Activated B cell treated with CpG ODN at 0.5 μM for 24 hours (primary cell): ENCODE measurements around the gene GALNT9. TPM values are rescaled to one million over a fixed set of nuclear protein-coding genes. Genes with fewer than 3 reads are reported as not detected.

Experiments
- ATAC-seq: fragments of 200-7000 bp; cut with Tn5 transposase; one replicate; pipeline ENCODE4 v1.10.0; 2021; ENCODE audit warnings: low read depth, mild to moderate bottlenecking, moderate library complexity
- CTCF ChIA-PET: fragments of 350-600 bp; sonication (Branson Sonifier 250); formaldehyde crosslinking; loops from one replicate; lab custom pipeline; 2021; ENCODE audit warnings: antibody characterized with exemption; lab: Charles Lee
- POLR2A ChIA-PET: fragments of 350-600 bp; sonication (Branson Sonifier 250); formaldehyde crosslinking; loops from one replicate; lab custom pipeline; 2021; ENCODE audit warnings: antibody characterized with exemption; lab: Charles Lee
- DNase-seq: peaks from one replicate; pipeline ENCODE4 v3.0.0; 2022
- H3K27ac Mint-ChIP-seq: one replicate; pipeline ENCODE4 v1.8.0; 2020; ENCODE audit warnings: mixed read lengths
- H3K27me3 Mint-ChIP-seq: one replicate; pipeline ENCODE4 v1.8.0; 2021; ENCODE audit warnings: mixed read lengths
- H3K36me3 Mint-ChIP-seq: one replicate; pipeline ENCODE4 v1.8.0; 2021; ENCODE audit warnings: low read depth, mixed read lengths
- H3K4me1 Mint-ChIP-seq: one replicate; pipeline ENCODE4 v1.8.0; 2021; ENCODE audit warnings: mixed read lengths
- H3K4me3 Mint-ChIP-seq: one replicate; pipeline ENCODE4 v1.8.0; 2020; ENCODE audit warnings: mild to moderate bottlenecking, mixed read lengths
- H3K9me3 Mint-ChIP-seq: one replicate; pipeline ENCODE4 v1.8.0; 2020; ENCODE audit warnings: mixed read lengths
- intact Hi-C: fragments of 100-400 bp; cut with micrococcal nuclease; formaldehyde crosslinking; loops from one replicate; pipeline ENCODE4 v1.15.1; 2024
- total RNA-seq: library from RNA; stranded (reverse); gene quantifications from 2 replicates; pipeline ENCODE4 v1.2.3, GENCODE V29; 2022
- TF ChIP-seq, protein P1 (sequence below): fragments of 200-600 bp; IDR thresholded peaks from one replicate; pipeline ENCODE4 v1.8.0; 2022; ENCODE audit warnings: antibody characterized with exemption, mild to moderate bottlenecking

GALNT9 gene
- total RNA-seq, 1 donor from 2014 or later = not detected

DNA sequence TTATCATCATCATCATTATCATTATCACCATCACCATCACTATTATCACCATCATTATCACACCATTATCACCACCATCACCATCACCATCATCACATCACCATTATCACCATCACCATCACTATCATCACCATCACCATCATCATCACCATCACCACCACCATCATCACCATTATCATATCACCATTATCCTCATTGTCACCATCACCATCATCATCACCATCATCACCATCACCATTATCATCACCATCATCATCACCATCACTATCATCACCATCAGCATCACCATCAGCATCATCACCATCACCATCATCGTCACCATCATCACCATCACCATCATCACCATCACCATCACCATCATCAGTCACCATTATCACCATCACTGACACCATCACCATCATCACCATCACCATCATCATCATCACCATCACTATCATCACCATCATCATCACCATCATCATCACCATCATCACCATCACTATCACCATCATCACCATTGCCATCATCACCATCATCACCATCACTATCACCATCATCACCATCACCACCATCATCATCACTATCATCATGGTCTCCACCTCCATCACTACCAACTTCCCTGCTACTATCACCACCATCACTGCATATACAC lies 20.2 kb upstream of the GALNT9 start:
- Mint-ChIP-seq H3K4me1 (no peaks in the 10 kb centered on the region), H3K27me3 (peaks cover 3% of the 10 kb centered on the region), H3K27ac (no peak overlapping the region), H3K4me3 (no peak overlapping the region), H3K36me3 (no peaks in the 10 kb centered on the region), H3K9me3 (no peaks in the 10 kb centered on the region)
- POLR2A ChIA-PET = no interaction called here
- TF ChIP-seq, protein P1, sequence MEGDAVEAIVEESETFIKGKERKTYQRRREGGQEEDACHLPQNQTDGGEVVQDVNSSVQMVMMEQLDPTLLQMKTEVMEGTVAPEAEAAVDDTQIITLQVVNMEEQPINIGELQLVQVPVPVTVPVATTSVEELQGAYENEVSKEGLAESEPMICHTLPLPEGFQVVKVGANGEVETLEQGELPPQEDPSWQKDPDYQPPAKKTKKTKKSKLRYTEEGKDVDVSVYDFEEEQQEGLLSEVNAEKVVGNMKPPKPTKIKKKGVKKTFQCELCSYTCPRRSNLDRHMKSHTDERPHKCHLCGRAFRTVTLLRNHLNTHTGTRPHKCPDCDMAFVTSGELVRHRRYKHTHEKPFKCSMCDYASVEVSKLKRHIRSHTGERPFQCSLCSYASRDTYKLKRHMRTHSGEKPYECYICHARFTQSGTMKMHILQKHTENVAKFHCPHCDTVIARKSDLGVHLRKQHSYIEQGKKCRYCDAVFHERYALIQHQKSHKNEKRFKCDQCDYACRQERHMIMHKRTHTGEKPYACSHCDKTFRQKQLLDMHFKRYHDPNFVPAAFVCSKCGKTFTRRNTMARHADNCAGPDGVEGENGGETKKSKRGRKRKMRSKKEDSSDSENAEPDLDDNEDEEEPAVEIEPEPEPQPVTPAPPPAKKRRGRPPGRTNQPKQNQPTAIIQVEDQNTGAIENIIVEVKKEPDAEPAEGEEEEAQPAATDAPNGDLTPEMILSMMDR = no peak
- DNase-seq (no peak), ATAC-seq (no peak)
- intact Hi-C loops = no loop called here
- CTCF ChIA-PET = no interaction called here

DNA sequence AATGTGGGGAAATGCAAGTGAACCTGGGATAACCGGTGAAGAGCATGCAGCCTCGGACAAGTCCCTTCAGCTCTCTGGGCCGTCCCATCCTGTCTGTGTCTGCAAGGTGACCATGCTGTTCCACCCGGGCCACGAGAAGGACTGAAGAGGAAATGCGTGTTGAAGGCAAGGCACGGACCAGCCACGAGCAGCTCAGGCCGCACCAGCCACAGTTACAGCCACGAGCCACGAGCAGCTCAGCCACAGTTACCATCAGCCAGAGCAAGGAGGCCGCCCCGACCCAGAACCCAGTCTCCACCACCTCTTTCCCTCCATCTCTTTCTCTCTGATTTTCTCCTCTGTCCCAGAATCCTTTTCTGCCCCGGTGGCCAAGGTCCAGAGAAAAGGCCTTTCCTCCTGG lies 18.8 kb upstream of the GALNT9 start:
- Mint-ChIP-seq H3K4me1 (no peaks in the 10 kb centered on the region), H3K27ac (no peak overlapping the region), H3K4me3 (no peak overlapping the region), H3K36me3 (no peaks in the 10 kb centered on the region), H3K27me3 (peaks cover 3% of the 10 kb centered on the region), H3K9me3 (no peaks in the 10 kb centered on the region)
- intact Hi-C loops = no loop called here
- ATAC-seq (no peak), DNase-seq (no peak)
- CTCF ChIA-PET = no interaction called here
- POLR2A ChIA-PET = no interaction called here
- TF ChIP-seq, protein P1 = no peak

DNA sequence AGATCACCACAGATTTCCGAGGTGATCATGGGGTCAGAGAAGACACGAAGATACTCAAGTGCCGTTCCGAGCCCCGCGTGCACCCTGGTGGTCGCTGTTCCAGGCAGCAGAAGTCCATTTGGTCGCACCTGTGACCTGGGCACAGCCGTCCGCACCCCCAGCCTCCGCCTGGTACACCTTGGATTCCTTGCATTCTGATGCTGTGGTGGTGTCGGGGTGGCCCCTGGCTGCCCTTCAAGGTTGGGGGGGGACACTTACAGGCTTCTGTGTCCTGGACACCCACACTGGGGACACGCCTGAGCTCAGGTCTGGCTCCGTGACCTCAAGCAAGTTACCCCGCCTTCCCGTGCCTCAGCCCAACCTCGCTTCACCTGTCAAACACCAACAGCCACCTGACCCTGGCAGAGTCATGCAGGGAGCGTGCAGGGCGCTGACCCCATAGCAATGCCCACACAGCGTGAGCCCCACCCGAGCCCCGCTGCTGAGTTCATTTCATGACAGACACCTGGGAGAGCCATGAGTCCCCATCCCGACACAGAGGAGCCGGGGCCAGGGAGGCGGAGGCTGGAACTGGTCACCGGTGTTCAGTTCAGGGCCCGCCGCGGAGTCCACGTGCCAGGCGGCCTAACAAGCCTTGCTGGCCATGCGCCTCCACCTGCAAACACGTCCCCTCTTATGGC lies 17.9 kb upstream of the GALNT9 start:
- Mint-ChIP-seq H3K27me3 (peaks cover 3% of the 10 kb centered on the region), H3K27ac (no peak overlapping the region), H3K4me1 (no peaks in the 10 kb centered on the region), H3K4me3 (no peak overlapping the region), H3K9me3 (no peaks in the 10 kb centered on the region), H3K36me3 (no peaks in the 10 kb centered on the region)
- intact Hi-C loops = no loop called here
- ChIA-PET CTCF (no interaction called here), POLR2A (no interaction called here)
- TF ChIP-seq, protein P1 = no peak
- no peak for ATAC-seq
- no peak for DNase-seq

DNA sequence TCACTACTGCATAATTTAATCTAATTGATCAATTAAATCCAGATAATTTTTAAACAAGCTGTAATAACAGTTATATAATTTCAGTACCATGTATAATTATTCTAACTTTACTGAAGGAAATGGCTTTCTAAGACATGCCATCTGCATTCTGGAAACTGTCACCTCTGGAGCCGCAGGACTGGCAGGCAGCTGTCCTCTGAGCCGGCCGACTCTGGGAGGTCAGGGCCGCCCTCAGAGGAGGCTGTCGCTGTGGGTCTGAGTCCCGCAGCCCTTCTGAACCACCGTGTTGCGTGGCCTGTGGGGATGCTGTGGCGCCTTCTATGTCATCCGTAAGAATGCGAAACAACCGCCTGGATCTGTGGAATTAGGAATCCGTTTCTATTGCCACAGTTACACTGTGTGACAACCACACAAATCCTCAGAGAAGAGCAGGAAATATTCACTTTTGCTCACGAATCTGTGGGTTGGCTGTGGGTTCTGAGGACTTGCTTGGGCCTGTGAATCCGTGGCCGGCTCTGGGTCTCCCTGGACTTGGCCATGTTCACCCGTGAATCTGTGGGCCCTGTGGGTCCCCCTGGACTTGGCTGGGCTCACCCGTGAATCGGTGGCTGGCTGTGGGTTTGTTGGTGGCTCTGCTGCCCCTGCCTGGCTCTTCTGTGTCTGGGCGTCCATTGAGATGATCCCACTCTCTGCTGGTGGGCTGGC lies 17.2 kb upstream of the GALNT9 start:
- no peak for DNase-seq
- ChIA-PET POLR2A (no interaction called here), CTCF (no interaction called here)
- Mint-ChIP-seq H3K27ac (no peak overlapping the region), H3K4me3 (no peak overlapping the region), H3K36me3 (no peaks in the 10 kb centered on the region), H3K4me1 (no peaks in the 10 kb centered on the region), H3K9me3 (no peaks in the 10 kb centered on the region), H3K27me3 (peaks cover 3% of the 10 kb centered on the region)
- no peak for ATAC-seq
- TF ChIP-seq, protein P1 = no peak
- intact Hi-C loops = no loop called here

DNA sequence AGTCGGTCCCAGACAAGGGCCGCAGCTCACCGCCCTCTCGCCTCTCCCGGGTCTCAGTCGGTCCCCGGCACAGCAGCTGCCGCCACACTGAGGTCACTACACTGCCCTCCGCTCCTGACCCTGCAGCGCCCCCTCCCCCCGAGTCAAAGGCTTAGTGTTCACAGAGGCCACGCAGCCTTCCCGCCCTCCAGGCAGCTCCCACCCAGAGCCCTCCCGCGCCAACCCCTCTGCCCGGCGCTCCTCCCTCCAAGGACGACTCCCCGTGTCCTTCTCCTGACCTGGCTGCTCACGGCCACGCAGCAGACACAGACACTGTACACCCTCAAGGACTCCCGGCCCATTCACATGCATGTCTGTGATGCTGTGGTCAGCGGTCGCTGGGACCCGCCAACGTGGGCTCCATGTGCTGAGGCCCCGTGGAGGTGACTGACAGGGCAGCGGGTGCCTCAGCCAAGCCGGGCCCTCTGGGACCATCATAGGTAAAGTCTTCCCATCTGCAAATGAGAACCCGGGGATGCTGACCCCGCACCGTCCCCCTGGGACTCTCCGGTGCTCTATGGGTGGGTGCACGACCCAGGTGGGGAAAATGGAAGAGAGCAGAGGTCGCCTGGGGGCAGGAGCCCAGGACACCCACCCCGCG lies 16.3 kb upstream of the GALNT9 start:
- ChIA-PET POLR2A (no interaction called here), CTCF (no interaction called here)
- H3K9me3 Mint-ChIP-seq = no peaks in the 10 kb centered on the region
- H3K36me3 Mint-ChIP-seq = no peaks in the 10 kb centered on the region
- H3K4me1 Mint-ChIP-seq = no peaks in the 10 kb centered on the region
- H3K27ac Mint-ChIP-seq = no peak overlapping the region
- DNase-seq = no peak
- no peak for ATAC-seq
- no peak overlapping the region for H3K4me3 Mint-ChIP-seq
- TF ChIP-seq, protein P1 = no peak
- H3K27me3 Mint-ChIP-seq = peaks cover 6% of the 10 kb centered on the region
- intact Hi-C loops = no loop called here
